Renal cortical epithelial cell (primary cell): ENCODE data around the gene PEX11G. TPM values are rescaled to one million over a fixed set of nuclear protein-coding genes. Genes with fewer than 3 reads are reported as not detected.

Source experiments
- DNase-seq: peaks from one replicate; pipeline ENCODE4 v3.0.0-alpha.2; 2011; ENCODE audit warnings: low read depth
- total RNA-seq: library from RNA; depleted of rRNA; stranded (reverse); fragments of >200 nt; gene quantifications from 2 replicates; pipeline ENCODE4 v1.2.3, GENCODE V29; 2014

Gene PEX11G
- total RNA-seq: 5.2 and 6.9 TPM in 2 replicates

- peak; percentile 62 for DNase-seq
Observed at GRCh38 chr19:7488736-7489353, at the start of gene PEX11G. PEX11G (minus strand) TSS chr19:7489035; CDS start chr19:7489010, 25 bp downstream.

- no peak for DNase-seq
Observed at GRCh38 chr19:7535998-7536695, 47.3 kb upstream of the PEX11G start.

- peak; percentile 81 for DNase-seq
Observed at GRCh38 chr19:7535047-7535997, 46.5 kb upstream of the PEX11G start, which contains the start of gene PNPLA6. PNPLA6 (plus strand) TSS chr19:7535717; CDS start chr19:7535789, 72 bp downstream.

- peak; percentile 67 for DNase-seq
Observed at GRCh38 chr19:7534531-7535046, 45.8 kb upstream of the PEX11G start.

DNA sequence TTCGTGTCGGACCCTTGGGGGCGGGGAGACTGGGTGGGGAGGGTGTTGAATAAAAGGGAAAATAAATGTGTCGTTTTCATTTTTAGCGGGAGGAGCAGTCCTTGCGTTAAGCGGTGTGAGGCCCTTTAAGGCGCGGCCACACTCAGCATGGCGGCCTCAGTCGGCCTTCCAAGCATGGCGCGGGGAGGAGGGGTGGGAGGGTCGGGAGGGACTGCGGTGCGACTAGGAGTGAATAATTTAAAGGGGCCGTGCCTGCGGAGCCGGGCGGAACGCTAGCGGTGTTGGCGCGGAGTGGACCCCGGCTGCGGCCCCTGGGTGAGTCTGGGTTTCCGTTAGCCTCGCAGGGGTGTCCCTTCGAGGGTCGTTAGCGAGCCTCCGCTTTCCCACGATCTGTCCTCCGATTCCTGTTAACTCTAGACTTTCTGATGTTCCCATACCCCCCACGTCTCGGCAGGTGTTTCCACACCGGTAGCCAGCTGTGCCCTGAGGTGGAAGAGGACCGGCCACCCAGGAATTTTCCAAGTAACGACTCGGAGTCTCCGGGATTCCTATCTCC lies 45.2 kb upstream of the PEX11G start:
- DNase-seq: peak; percentile 70

DNA sequence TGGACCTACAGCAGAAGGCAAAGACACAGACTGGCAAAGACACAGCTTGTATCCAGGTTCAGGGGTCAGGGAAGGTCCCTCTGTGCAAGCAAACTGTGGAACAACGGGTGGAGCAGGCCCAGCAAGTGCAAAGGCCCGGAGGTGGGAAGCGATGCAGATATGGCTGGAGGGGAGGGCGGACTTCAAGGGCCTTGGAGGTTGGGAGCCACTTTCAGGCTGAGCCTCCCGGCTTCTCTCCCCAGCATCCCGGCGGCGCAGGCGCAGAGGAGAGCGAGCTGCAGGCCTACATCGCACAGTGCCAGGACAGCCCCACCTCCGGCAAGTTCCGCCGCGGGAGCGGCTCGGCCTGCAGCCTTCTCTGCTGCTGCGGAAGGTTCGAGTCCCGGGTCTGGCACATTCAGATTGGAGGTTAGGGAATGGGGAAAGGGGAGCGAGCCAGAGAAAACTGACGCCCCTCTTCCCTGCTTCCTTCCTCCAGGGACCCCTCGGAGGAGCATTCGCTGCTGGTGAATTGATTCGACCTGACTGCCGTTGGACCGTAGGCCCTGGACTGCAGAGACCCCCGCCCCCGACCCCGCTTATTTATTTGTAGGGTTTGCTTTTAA lies 44.5 kb upstream of the PEX11G start:
- no peak for DNase-seq

DNA sequence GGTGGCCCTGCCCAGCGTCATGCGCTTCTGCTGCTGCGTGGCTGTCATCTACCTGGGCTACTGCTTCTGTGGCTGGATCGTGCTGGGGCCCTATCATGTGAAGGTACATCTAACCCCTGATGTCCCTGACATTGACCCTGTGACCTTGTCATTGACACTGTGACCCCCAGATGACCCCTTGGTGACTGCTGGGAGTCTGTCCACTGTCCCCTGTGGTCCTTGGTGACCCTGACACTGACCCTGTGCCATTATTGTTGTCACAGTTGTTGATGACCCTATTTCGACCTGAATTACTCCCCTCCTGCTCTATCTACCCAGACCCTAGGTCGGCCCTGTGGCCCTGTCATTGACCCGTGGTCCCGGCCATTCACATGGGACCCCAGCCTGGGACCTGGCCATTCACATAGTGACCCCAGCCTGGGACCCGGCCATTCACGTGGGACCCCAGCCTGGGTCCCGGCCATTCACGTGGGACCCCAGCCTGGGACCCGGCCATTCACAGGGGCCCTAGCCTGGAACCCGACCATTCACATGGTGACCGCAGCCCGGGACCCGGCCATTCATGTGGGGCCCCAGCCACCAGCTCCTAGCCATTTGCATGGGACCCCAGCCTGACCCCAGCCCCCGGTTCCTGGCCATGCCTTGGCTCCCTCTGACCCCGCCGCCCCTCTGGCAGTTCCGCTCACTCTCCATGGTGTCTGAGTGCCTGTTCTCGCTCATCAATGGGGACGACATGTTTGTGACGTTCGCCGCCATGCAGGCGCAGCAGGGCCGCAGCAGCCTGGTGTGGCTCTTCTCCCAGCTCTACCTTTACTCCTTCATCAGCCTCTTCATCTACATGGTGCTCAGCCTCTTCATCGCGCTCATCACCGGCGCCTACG lies 41.0 kb upstream of the PEX11G start:
- DNase-seq: no peak

DNA sequence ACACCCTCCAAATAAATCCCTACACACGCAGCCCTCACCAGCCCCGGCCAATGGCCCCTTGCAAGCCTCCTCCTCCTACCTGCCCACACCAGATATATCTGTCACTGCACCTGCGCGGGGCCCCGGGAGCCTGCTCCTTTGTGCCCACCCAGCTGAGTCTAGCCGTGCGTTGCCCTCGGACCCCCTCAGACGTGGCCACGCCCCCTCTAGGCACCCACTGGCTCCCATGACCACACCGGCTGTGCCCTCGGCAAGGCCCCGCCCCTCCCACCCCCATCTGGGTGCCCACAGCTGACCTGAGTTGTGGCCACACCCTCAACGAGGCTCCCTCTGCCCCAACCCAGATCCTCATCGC lies 40.4 kb upstream of the PEX11G start:
- no peak for DNase-seq

DNA sequence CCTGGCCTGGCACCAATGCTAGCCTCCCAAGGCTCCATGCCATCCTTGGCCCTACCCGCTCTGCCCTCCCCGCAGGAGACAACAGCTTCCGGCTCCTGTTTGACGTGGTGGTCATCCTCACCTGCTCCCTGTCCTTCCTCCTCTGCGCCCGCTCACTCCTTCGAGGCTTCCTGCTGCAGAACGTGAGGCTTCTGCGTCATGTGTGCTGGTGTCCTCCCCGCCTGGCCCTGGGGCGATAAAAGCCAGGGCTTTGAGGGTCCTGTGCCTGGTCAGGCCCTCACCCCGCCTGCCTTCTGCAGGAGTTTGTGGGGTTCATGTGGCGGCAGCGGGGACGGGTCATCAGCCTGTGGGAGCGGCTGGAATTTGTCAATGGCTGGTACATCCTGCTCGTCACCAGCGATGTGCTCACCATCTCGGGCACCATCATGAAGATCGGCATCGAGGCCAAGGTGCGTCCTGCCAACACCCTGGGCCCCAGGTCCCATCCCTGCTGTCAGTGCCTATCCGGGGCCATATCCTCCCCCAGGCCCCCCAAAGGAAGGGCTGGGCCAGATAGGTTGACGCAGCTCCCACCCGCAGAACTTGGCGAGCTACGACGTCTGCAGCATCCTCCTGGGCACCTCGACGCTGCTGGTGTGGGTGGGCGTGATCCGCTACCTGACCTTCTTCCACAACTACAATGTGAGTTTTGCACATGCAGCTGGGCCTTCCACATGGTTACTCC lies 39.8 kb upstream of the PEX11G start:
- DNase-seq: no peak

GRCh38 chr19:7528192-7528519 lies 39.3 kb upstream of the PEX11G start:
- DNase-seq: no peak

- DNase-seq: no peak
Observed at GRCh38 chr19:7527516-7528191, 38.8 kb upstream of the PEX11G start.

DNA sequence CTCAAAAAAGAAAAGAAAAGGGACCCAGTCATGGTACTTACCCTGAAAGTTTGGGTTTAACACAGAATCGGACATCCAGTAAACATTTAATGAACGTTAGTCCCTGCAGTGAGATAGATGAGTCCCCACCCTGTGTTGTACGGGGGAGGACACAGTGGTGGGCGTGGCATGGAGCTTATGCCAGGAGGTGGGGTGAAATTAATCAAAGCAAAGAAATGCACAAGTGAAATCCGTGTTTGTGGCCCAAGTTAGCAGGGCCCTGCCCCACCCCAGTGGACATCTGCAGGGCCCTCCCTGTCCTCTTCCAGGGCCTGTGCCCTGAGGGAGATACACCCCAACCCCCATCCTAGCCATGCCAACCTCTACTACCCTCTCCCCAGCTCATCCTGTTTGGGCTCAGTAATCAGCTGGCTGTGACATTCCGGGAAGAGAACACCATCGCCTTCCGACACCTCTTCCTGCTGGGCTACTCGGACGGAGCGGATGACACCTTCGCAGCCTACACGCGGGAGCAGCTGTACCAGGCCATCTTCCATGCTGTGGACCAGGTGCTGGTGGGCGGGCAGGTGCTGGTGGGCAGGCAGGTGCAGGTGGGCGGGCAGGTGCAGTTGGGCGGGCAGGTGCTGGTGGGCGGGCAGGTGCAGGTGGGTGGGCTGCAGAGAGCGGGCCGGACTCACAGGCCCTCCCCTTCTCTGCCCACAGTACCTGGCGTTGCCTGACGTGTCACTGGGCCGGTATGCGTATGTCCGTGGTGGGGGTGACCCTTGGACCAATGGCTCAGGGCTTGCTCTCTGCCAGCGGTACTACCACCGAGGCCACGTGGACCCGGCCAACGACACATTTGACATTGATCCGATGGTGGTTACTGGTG lies 37.5 kb upstream of the PEX11G start:
- no peak for DNase-seq

GRCh38 chr19:7524992-7525739 lies 36.3 kb upstream of the PEX11G start:
- DNase-seq: no peak

DNA sequence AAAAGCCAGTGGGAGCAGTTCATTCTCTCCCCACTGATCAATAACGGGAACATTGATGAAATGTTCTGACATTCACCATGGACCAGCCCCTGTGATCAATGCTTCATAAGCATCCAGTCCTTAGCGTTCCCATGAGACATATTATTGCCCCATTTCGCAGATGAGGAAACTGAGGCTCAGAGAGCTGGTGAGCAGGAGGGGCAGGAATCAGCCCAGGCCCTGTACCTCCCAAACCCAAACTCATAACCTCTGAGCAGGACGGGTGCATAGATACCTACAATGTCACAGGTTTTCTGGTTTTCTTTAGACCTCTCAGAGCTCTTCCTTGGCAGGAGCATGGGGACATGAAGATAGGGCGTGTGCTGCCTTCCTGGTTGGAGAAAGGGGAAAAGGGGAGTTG lies 35.7 kb upstream of the PEX11G start:
- DNase-seq: no peak

- DNase-seq: peak; percentile 9
Observed at GRCh38 chr19:7522923-7523667, 34.3 kb upstream of the PEX11G start.

DNA sequence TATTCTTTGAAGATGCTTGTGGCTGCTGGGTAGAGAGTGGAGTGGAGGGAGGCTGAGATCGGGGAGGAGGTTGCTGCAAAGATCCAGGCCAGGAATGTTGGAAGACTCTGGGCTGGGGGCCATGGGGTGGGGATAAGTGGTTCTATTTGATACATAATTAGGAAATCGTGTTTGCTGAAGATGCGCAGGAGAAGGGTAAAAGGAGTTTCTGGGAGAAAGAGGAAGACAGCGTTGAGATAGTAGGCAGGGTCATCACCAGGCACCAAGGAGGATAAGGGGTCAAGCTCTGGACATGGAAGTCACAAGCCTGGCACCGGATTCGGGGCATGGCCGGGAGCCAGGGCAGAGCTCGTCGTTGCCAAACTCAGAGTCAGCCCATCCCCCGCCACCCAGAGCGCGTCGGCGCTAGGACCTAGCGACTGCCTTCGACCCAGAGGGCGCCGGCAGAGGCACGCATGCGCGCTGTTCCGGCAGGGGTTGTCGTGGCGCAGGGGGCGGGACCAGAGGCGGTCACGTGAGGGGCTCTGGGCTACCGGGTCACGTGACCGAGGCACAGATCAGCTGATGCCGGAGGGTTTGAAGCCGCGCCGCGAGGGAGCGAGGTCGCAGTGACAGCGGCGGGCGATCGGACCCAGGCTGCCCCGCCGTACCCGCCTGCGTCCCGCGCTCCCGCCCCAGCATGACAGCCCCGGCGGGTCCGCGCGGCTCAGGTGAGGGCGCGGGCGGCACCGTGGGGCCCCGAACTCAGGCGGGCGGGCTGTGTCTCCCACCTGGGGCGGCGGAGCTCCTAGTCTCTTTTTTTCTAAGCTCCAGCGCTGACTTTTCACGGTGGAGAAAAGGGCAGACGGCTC lies 33.5 kb upstream of the PEX11G start, which contains the start of gene MCOLN1:
TSS of gene MCOLN1 (plus strand) at position 553 of the 851 bp plus-strand sequence. CDS start at position 680, 127 bp downstream.
- DNase-seq: peak; percentile 86
